OCI-LY7 (cell line): ENCODE data around the gene CDHR2.

Experiments
- CTCF ChIP-seq: fragments of 200-600 bp; sonication (generic); conservative IDR thresholded peaks from 2 replicates; pipeline ENCODE4 v1.5.1; 2014; ENCODE audit warnings: mild to moderate bottlenecking, antibody characterized with exemption, low read length, moderate library complexity, mixed read lengths
- EZH2phosphoT487 ChIP-seq: fragments of 200-600 bp; sonication (generic); IDR thresholded peaks from 2 replicates; pipeline ENCODE4 v1.6.1; 2018; ENCODE audit warnings: low read depth, borderline replicate concordance, mild to moderate bottlenecking, mixed run types, antibody characterized with exemption, low read length, moderate library complexity, mixed read lengths

- TF ChIP-seq CTCF (no peak), EZH2phosphoT487 (no peak)
Observed at GRCh38 chr5:176624142-176624541, 75.0 kb downstream of the CDHR2 start.
